Jurkat, Clone E6-1 (cell line): ENCODE results near the gene PIK3R4.

Experiments used
- DNase-seq: peaks from one replicate; pipeline ENCODE4 v3.0.0-alpha.2; 2011; ENCODE audit warnings: low read depth, low spot score
- H3K4me3 ChIP-seq: 2 replicates; pipeline ENCODE4 v1.5.1; 2011; ENCODE audit warnings: mild to moderate bottlenecking, low read length, control low read depth, moderate library complexity

The PIK3R4 gene

GRCh38 chr3:130748981-130749380, 2.4 kb upstream of the PIK3R4 start:
- H3K4me3 ChIP-seq = no peak overlapping the region
- no peak for DNase-seq

- peak overlapping the region; percentile 75 for H3K4me3 ChIP-seq
- DNase-seq = no peak
These were observed 1.8 kb upstream of the PIK3R4 start for GRCh38 chr3:130748467-130748861.

GRCh38 chr3:130743354-130743753, 3.3 kb downstream of the PIK3R4 start:
- no peak for DNase-seq
- H3K4me3 ChIP-seq = no peak overlapping the region

GRCh38 chr3:130741946-130742610, 4.6 kb downstream of the PIK3R4 start:
- no peak overlapping the region for H3K4me3 ChIP-seq
- DNase-seq = no peak

- no peak for DNase-seq
- H3K4me3 ChIP-seq = no peak overlapping the region
These were observed 6.8 kb downstream of the PIK3R4 start for GRCh38 chr3:130739848-130740247.

DNA sequence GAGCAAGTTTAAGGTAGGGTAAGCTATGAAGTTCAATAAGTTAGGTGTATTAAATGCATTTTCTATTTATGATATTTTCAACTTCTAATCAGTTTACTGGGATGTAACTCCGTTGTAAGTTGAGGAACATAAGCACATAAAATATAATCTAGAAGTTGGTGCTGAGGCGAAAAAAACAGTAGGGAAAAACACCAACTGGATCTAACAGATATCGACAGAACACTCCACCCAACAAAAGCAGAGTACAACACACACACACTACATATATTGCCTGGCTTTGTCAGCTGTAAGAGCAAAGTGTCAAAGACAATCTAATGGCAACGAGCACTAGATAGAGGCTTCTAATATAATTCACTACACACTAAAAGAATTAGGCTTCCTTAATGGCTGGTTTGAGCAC, 8.4 kb downstream of the PIK3R4 start:
- no peak overlapping the region for H3K4me3 ChIP-seq
- DNase-seq = no peak

GRCh38 chr3:130737622-130738021, 9.0 kb downstream of the PIK3R4 start:
- DNase-seq = no peak
- H3K4me3 ChIP-seq = no peak overlapping the region

- DNase-seq = no peak
- no peak overlapping the region for H3K4me3 ChIP-seq
These were observed 13.3 kb downstream of the PIK3R4 start for GRCh38 chr3:130733236-130733875.

DNA sequence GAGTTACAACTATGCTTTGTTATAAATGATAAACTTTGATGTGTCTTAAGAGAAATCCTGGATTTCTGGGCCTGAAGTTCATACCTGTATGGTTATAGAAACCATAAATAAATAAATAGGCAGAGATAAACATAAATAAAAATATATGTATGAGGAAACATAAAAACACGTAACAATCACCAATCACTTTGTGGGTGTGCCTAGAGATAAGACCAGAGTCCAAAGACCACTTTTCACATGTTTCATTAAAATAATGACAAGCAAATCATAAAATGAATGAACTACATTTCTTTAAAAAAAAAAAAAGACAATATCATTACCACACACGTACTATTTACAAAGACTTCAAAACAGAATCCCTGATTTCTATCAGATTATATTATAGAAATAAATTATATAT, 14.1 kb downstream of the PIK3R4 start:
- DNase-seq = no peak
- no peak overlapping the region for H3K4me3 ChIP-seq

DNA sequence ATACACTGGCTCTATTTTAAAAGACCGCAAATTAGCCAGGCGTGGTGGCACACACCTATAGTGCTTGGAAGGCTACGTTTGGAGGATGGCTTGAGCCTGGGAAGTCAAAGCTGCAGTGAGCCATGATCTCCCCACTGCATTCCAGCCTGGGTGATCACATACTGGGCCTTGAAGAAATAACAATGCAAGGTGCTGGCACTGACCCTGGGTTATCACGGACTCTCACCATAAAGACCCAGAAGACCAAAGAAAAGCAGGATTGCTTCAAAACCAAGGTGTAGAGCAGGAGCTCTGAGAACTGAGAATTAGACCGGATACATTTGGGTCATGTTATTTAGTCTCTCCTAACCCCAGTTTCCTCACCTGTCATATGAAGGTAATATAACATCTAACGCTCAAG, 14.8 kb downstream of the PIK3R4 start:
- DNase-seq = no peak
- H3K4me3 ChIP-seq = no peak overlapping the region

- H3K4me3 ChIP-seq = no peak overlapping the region
- DNase-seq = no peak
These were observed 17.5 kb downstream of the PIK3R4 start for GRCh38 chr3:130729154-130729553.

GRCh38 chr3:130728037-130728436, 18.6 kb downstream of the PIK3R4 start:
- H3K4me3 ChIP-seq = no peak overlapping the region
- DNase-seq = no peak

DNA sequence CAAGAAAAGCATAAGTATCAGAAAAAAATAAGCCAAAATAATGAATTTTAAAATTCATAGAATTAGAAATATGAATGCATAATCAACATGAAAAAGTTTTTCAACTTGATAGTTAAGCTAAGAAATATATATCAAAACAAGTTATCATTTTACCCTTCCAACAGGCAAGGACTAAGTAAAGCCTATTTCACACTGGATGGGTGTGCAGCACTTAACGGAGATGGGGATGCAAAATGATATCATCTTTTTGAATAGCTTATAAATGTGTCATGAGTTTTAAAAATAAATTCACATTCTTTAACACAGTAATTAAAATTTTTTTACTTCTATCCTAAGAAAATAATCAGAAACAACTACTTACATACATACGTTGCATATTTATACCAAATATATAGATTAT, 20.9 kb downstream of the PIK3R4 start:
- DNase-seq = no peak
- no peak overlapping the region for H3K4me3 ChIP-seq

DNA sequence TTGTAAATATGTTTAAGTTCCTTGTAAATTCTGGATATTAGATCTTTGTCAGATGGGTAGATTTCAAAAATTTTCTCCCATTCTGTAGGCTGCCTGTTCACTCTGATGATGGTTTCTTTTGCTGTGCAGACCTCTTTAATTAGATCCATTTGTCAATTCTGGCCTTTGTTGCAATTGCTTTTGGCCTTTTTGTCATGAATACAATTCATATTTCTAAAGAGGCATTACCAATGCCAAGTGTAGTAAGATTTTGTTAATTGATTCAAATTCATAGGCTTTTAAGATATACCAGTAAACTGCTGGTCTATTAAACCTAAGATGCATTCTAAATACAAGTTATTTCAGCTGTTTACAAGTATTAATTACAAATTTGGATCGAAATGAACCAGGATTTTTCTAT, 31.0 kb downstream of the PIK3R4 start:
- no peak overlapping the region for H3K4me3 ChIP-seq
- DNase-seq = no peak

- H3K4me3 ChIP-seq = no peak overlapping the region
- no peak for DNase-seq
These were observed 33.8 kb downstream of the PIK3R4 start for GRCh38 chr3:130712718-130713423.

DNA sequence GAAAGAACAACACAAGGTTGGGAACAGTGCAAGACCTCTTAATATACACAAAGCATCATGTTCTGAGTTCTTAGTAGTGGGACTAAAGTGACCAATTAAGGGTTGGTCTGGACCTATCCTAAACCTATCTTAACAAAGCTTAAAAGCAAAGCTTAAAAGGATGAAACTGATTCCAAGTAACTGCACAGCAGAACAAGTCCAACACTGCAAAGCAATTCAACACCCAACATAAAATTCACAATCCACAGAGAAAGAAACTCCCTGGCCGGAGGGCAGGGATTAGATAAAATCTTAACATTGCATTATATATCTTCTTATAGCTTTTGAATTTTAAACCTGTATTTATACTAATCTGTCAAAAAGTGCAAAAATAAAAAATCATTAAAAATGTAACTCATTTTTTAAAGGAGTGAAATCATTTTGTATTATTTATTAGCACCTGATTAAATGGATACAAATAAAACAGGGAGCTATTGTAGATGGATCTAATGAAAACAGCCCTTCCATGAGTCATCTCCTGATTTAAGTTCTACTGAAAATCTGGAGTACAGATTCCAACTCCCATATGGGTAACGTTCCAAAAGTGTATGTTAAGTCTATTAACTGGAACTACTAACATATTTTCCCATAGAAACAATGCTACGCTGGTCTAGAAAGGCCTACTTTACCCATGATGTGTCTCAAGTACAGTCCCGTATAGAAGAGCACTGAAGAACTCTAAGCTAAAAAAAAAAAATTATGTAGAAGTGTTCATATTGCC, 34.9 kb downstream of the PIK3R4 start:
- H3K4me3 ChIP-seq = no peak overlapping the region
- DNase-seq = no peak

DNA sequence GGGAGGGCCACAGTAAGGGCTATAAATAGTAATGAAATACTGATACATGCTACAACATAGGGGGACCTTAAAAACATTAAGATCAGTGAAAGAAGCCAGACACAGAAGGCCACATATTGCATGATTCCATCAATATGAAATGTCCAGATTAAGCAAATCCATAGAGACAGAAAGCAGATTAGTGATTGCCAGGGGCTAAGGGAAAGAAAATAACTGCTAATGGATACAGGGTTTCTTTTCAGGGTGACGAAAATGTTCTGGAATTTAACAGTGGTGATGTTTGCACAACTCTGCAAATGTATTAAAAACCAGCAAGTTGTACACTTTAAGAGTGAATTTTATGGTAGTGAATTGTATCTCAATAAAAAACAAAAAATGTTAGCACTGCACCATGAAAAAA, 37.0 kb downstream of the PIK3R4 start:
- H3K4me3 ChIP-seq = no peak overlapping the region
- DNase-seq = no peak

- no peak overlapping the region for H3K4me3 ChIP-seq
- no peak for DNase-seq
These were observed 38.6 kb downstream of the PIK3R4 start for GRCh38 chr3:130707902-130708601.

GRCh38 chr3:130705501-130705900, 41.1 kb downstream of the PIK3R4 start:
- DNase-seq = no peak
- H3K4me3 ChIP-seq = no peak overlapping the region
